ENCODE data around the gene TGIF2. TPM values are rescaled to one million over a fixed set of nuclear protein-coding genes. Genes with fewer than 3 reads are reported as not detected.

The TGIF2 gene
- total RNA-seq, 2 donors from 2014 or later = 8.9 to 10.7 TPM

DNA sequence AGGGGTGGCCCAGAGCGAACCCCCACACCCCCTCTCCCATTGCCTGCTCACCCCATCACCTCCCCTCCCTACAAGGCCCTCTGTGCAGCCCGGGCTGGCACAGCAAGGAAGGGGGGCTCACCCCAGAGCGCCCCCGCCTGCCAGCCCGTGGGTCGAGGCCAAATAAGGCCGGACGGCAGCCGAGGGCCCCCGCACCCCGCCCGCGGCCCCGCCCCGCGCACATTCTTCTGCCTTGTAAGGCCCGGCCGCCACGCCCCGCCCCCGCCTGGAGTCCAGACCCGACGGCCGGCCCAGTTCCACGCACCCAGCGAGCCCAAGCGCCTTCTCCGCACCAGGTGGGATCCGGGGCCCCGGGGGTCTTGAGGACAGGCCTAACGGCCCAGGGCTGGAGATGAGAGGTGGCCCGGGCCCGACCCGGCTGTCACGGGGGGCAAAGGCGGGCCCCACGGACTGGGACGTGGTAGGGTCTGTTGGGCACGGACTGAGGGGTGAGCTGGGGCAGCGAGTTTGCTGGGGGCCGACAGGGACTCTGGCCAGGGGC lies 32.1 kb upstream of the TGIF2 start, which contains the start of gene MYL9:
TSS of gene MYL9 (plus strand) at position 293 of the 541 bp plus-strand sequence. CDS start 3,366 bp downstream, outside the sequence.
- H3K27ac ChIP-seq = peak within 1 kb of the TSS; percentile 97 to 98

DNA sequence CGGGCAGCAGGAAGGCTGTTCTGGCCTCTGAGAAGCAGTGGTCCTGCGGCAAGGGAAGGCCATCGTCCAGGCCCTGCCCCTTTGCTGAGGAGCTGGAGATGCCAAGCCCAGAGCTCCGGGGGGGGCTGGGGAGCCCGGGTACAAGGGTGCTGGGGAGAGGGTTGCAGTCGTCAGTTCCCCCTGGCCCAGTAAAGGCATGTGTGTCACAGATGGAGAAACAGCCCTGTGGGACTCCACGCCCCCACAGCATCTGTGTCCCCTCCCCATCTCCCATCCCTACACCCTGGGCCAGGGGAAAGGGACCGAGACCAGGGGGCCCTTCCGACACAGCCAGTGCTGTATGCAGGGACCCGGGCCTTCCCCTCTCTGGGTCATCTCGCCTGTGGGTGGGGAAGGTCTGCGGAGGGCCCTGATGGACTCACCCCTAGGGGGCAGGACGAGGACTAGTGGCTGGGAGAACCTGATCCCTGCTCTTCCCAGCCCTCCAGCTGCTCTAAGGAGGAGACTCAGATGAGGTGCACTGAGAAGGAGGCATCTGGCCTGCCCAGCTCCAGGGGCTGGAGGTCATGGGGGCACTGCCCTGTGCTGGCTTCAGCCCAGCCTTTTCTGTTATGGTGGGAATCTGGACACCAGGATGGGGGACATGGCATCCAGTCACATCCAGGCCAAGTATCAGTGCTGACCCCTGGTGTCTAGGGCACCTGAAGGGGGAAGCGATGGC lies 31.5 kb upstream of the TGIF2 start:
- DNase-seq (ENCODE audit: low spot score) = no peak
- peak overlapping the region; percentile 86 to 93 for H3K4me3 ChIP-seq
- H3K9me3 ChIP-seq = no peaks in the 10 kb centered on the region
- H3K27ac ChIP-seq = peak overlapping the region; percentile 97 to 98
- no peaks in the 10 kb centered on the region for H3K27me3 ChIP-seq
- peaks cover 0 to 68% of the 10 kb centered on the region in 2 donors for H3K4me1 ChIP-seq
- TF ChIP-seq, protein P1, sequence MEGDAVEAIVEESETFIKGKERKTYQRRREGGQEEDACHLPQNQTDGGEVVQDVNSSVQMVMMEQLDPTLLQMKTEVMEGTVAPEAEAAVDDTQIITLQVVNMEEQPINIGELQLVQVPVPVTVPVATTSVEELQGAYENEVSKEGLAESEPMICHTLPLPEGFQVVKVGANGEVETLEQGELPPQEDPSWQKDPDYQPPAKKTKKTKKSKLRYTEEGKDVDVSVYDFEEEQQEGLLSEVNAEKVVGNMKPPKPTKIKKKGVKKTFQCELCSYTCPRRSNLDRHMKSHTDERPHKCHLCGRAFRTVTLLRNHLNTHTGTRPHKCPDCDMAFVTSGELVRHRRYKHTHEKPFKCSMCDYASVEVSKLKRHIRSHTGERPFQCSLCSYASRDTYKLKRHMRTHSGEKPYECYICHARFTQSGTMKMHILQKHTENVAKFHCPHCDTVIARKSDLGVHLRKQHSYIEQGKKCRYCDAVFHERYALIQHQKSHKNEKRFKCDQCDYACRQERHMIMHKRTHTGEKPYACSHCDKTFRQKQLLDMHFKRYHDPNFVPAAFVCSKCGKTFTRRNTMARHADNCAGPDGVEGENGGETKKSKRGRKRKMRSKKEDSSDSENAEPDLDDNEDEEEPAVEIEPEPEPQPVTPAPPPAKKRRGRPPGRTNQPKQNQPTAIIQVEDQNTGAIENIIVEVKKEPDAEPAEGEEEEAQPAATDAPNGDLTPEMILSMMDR (IDR thresholded peaks at IDR 0.05) = peak; percentile 53 to 73
- peaks cover 33% of the 10 kb centered on the region for H3K36me3 ChIP-seq

More for the DNA sequence above, 32.1 kb upstream of the TGIF2 start, which contains the start of gene MYL9:
- Histone ChIP-seq H3K4me3 (peak within 1 kb of the TSS; percentile 86 to 93), H3K27me3 (no peaks in the 10 kb centered on the region), H3K4me1 (peaks cover 0 to 61% of the 10 kb centered on the region in 2 donors), H3K36me3 (peaks cover 27% of the 10 kb centered on the region), H3K9me3 (no peaks in the 10 kb centered on the region)
- TF ChIP-seq, protein P1 (IDR thresholded peaks at IDR 0.05) = no peak
- peak; percentile 93 for DNase-seq (ENCODE audit: low spot score)

DNA sequence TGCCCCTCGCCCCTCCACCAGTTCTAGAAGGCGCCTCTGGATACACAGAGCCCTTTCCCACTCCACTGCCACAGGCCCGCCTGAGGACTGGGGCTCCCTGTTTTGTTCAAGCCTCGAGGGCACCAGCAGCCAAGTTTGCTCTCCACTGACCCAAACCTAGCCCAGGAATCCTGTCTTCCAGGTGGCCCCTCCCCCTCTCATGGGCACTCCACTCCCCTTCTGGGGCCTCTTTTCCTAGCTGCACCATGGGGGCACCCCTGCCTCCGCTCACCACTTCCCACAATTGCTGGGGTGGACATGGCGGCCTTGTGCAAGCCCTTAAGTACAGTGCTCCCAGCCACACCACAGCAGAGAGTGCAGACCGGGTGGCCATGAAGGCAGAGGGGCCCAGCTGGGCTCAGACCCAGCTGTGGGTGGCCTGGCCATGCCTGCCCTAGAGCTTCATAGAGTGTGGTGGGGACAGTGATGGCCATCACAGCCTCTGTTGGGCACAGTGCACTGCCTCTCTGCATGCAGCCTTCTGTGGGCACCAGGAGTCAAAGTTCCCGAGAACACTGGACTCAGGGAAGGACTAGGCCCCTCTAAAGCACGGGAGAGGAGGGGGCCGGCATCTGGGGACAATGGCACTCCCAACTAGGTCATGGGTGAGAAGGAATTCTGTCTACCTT lies 30.7 kb upstream of the TGIF2 start:
- Histone ChIP-seq H3K36me3 (peaks cover 41% of the 10 kb centered on the region), H3K27ac (peak overlapping the region; percentile 97 to 98), H3K4me1 (peaks cover 0 to 74% of the 10 kb centered on the region in 2 donors), H3K27me3 (no peaks in the 10 kb centered on the region), H3K9me3 (no peaks in the 10 kb centered on the region), H3K4me3 (peak overlapping the region; percentile 86 to 93)
- DNase-seq (ENCODE audit: low spot score) = no peak
- TF ChIP-seq, protein P1 (IDR thresholded peaks at IDR 0.05) = no peak

DNA sequence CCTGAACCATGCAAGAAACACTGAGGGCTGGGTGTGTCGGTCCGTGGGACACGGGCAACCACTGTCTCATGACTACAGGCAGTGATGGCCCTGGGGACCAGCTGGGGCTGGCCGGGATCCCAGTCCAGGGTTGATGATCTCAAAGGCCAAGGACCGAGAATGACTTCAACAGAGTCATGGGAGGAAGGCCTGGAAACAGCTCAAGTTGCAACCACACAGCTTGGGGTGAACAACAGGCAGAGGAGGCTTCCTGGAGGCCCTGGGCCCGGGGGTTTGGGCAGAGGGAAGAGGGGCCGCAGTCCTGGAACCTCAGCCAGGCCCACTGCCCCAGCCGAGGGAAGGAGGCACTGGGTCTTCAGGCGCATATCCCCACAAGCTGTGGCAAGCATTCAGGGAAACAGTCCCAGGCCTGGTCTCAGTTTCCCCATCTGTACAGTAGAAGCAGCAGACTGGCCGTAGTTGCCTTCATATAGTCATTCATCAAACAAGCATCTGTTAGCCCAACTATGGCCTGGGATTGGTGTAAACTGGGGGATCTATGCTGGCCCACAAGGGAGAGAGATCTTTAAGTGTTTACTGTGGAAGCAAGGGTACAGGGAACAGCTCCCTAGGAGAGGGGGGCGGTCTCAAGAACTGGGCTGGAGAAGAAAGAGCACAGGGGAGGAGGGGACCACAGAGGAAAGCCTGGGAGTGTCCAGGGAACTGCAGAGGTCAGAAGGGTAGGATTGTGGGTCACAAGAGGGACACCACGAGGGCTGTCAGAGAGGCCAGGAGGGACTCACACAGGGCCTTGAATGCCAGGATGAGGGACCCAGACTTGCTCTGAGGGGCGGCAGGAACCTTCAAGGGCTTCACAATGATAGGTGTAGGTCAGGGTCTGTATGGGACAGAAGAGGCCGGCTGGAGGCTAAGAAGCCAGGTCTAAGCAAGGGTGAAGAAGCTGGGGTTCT lies 29.9 kb upstream of the TGIF2 start:
- Histone ChIP-seq H3K4me3 (peak overlapping the region; percentile 86 to 93), H3K4me1 (peaks cover 0 to 74% of the 10 kb centered on the region in 2 donors), H3K27ac (peak overlapping the region; percentile 97 to 98), H3K9me3 (no peaks in the 10 kb centered on the region), H3K36me3 (peaks cover 49% of the 10 kb centered on the region), H3K27me3 (no peaks in the 10 kb centered on the region)
- peak; percentile 95 for DNase-seq (ENCODE audit: low spot score)
- TF ChIP-seq, protein P1 (IDR thresholded peaks at IDR 0.05) = no peak

All from right atrium auricular region (tissue), 2 donors.